ENCODE results near the gene UCHL3.

- TF ChIP-seq CTCF (IDR thresholded peaks at IDR 0.05; ENCODE audit: low read length) (no peak), EZH2 (optimal IDR thresholded peaks at IDR 0.05; ENCODE audit: low read depth, low read length) (no peak)
These were observed 20.0 kb downstream of the UCHL3 start for GRCh38 chr13:75569576-75569975.

Data from MM.1S (cell line).